Muscle layer of duodenum (tissue), 2 donors: ENCODE data around the gene LIPE.

Experiments
- H3K27ac ChIP-seq: one replicate; pipeline ENCODE4 v1.7.0; 2013; ENCODE audit warnings: mild to moderate bottlenecking, low read length
- H3K27me3 ChIP-seq: one replicate; pipeline ENCODE4 v1.7.0; 2013; ENCODE audit warnings: low read depth, mild to moderate bottlenecking, control low read depth, low read length
- H3K36me3 ChIP-seq, 2 donors: one replicate each; pipeline ENCODE4 v1.7.0; 2013; ENCODE audit warnings: low read length in 2 of 2, control low read depth in 1 of 2, mild to moderate bottlenecking in 1 of 2; ENCODE audit not compliant: insufficient read depth in 2 of 2, control insufficient read depth in 1 of 2
- H3K4me1 ChIP-seq, 2 donors: one replicate each; pipeline ENCODE4 v1.7.0; 2013; ENCODE audit warnings: low read length in 2 of 2, mild to moderate bottlenecking in 2 of 2, control low read depth in 1 of 2, moderate library complexity in 1 of 2; ENCODE audit not compliant: insufficient read depth in 2 of 2, control insufficient read depth in 1 of 2
- H3K4me3 ChIP-seq, 2 donors: one replicate each; pipeline ENCODE4 v1.7.0; 2013; ENCODE audit warnings: low read length in 2 of 2, low read depth in 1 of 2, mild to moderate bottlenecking in 1 of 2
- H3K9me3 ChIP-seq, 2 donors: one replicate each; pipeline ENCODE4 v1.7.0; 2013; ENCODE audit warnings: low read length in 2 of 2, control low read depth in 1 of 2, mild to moderate bottlenecking in 1 of 2; ENCODE audit not compliant: control insufficient read depth in 1 of 2
- donor health status: healthy.

The LIPE gene

DNA sequence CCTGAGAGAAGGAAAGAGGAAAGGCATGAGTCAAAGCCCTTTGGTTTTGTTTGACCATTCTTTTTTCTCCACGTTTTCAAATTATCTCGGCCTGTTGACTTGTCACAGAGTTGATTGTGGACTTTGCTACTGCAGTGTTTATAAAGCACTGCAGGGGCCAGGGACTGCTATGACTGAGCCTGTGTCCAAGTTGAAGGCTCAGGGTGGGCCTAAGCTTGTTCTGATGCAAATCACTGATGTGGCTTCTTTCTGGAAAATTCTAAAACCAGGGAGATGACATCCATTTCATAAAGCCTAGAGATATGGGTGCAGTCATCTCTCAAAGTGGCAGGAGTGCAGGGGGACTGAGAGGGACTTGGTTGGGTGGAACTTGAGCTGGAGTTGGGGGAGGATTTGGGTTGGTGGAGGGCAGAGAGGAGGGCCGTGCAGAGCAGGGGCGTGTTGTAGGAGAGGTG lies 16.8 kb upstream of the LIPE start:
- H3K27me3 ChIP-seq = no peaks in the 10 kb centered on the region
- no peak overlapping the region for H3K27ac ChIP-seq
- no peak overlapping the region for H3K4me3 ChIP-seq
- H3K4me1 ChIP-seq = no peaks in the 10 kb centered on the region
- no peaks in the 10 kb centered on the region for H3K36me3 ChIP-seq
- H3K9me3 ChIP-seq = no peaks in the 10 kb centered on the region

DNA sequence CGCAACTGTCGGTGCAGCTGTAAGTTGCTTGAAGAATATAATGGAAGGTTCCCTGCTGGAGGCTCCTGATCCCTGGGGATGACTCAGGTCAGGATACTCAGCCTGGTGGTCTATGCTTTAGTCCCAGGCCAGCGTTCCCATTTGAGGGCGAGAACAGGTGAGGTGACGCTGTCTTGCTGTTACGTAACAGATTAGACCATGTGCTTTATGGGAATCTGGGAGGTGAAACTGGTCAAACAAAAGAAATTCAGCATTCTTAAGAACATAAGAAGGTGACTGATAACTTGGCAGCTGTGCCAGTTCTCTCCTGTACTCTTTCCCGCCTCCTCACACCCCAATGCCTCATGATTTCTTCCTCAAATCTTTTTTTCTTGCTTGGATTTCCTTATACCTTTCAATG lies 15.6 kb upstream of the LIPE start, which contains the start of gene CXCL17:
Gene CXCL17 (minus strand): TSS at position 114 of the 400 bp plus-strand sequence. CDS start 114 bp downstream, outside the sequence.
- no peaks in the 10 kb centered on the region for H3K27me3 ChIP-seq
- H3K4me1 ChIP-seq = no peaks in the 10 kb centered on the region
- H3K9me3 ChIP-seq = no peaks in the 10 kb centered on the region
- no peak within 1 kb of the TSS for H3K27ac ChIP-seq
- H3K36me3 ChIP-seq = no peaks in the 10 kb centered on the region
- H3K4me3 ChIP-seq = no peak within 1 kb of the TSS

DNA sequence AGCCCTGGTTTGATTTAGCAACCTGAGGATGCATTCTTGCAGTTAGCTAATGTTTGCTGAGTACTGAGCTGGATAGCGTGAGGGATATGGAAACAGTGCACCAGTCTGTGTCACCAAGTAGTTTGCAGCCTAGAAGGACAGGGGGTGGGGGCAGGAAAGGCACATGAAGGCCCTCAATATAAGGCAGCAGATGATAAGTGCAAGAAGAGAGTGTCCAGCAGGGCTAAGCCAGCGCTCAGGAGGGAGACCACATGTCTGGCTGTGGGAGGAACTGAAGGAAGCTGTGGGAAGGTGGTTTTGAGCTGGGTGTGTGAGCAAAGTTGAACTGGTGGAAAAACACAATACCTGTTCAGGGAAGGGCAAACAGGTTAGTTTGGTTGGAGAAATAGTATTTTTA lies 13.9 kb upstream of the LIPE start:
- Histone ChIP-seq H3K27ac (no peak overlapping the region), H3K27me3 (no peaks in the 10 kb centered on the region), H3K36me3 (no peaks in the 10 kb centered on the region), H3K4me1 (no peaks in the 10 kb centered on the region), H3K4me3 (no peak overlapping the region), H3K9me3 (no peaks in the 10 kb centered on the region)

DNA sequence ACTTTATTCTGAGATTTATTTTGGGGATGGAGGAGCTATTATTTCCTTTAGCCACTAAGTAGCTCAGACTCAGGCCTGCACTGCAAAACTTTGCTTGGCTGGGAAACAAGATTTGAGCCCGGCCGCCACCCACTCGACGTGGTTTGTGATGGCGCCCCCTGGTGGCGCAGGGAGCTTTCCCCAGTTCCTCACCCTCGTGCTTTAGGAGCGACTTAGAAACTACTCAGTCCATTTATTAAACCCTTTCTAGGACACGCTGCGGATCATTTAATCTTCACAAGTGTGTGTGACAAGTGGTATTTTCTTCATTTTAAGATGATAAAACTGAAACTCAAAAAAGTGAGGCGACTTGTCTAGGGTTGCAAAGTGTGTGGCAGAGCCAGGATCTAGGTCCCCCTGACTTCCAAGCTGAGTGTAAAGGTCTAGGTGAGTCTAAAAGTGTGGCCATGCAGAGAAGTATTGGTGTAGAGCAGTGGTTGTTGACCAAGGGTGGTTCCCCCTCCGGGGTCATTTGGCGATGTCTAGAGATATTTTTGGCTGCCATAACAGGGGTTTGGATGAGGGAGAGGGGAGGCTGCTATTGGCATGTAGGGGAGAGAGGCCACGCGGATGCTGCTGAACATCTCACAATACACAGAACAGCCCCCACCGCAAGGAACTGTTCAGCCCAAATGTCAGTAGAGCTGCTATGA lies 13.3 kb upstream of the LIPE start:
- Histone ChIP-seq H3K4me1 (no peaks in the 10 kb centered on the region), H3K9me3 (no peaks in the 10 kb centered on the region), H3K27ac (no peak overlapping the region), H3K36me3 (no peaks in the 10 kb centered on the region), H3K27me3 (no peaks in the 10 kb centered on the region), H3K4me3 (no peak overlapping the region)

GRCh38 chr19:42436006-42436405 lies 8.8 kb upstream of the LIPE start:
- H3K4me3 ChIP-seq = no peak overlapping the region
- no peaks in the 10 kb centered on the region for H3K27me3 ChIP-seq
- H3K9me3 ChIP-seq = no peaks in the 10 kb centered on the region
- H3K36me3 ChIP-seq = no peaks in the 10 kb centered on the region
- H3K4me1 ChIP-seq = peaks cover 6 to 10% of the 10 kb centered on the region in 2 donors
- no peak overlapping the region for H3K27ac ChIP-seq

- Histone ChIP-seq H3K27me3 (no peaks in the 10 kb centered on the region), H3K27ac (no peak overlapping the region), H3K36me3 (no peaks in the 10 kb centered on the region), H3K9me3 (no peaks in the 10 kb centered on the region), H3K4me3 (no peak overlapping the region), H3K4me1 (peaks cover 6 to 10% of the 10 kb centered on the region in 2 donors)
Measured at GRCh38 chr19:42435316-42435715, 8.1 kb upstream of the LIPE start.

DNA sequence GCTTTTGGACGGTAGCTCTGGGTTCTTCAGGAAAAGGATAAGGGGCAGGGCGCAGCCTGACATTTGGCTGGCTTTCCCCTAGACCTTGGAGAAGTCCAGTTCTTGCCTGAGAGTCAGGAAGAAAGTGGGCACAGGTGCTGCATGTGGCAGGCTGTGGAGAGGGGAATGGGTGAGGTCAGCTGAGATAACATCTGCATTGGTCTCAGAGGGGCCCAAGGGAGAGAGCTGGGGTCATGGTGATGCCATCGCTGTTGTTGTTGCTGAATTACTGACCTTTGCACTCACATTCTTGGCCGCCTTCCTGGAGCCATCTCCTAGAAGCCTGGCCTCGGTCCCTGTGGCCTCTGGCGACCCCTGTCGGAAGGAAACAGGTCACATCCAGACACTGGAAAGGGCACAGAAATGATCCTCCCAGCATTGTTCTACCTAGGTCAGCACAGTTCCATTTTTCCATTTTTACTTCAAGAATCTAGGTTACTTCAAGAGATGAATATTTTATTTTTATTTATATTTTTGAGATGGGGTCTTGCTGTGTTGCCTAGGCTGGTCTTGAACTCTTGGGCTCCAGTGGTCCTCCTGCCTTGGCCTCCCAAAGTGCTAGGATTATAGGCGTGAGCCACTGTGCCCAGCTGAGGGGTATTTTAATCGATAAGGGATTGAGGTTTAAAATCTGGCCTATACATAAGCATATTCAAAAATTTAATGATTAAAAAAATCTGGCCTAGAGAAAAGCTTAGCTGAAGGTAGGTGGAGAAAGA lies 6.5 kb upstream of the LIPE start:
- Histone ChIP-seq H3K4me1 (peaks cover 6 to 10% of the 10 kb centered on the region in 2 donors), H3K27ac (peak overlapping the region; percentile 52), H3K4me3 (no peak overlapping the region)

GRCh38 chr19:42431486-42431885 lies 4.3 kb upstream of the LIPE start:
- H3K36me3 ChIP-seq = no peaks in the 10 kb centered on the region
- H3K9me3 ChIP-seq = no peaks in the 10 kb centered on the region
- no peak overlapping the region for H3K27ac ChIP-seq
- peaks cover 6 to 10% of the 10 kb centered on the region in 2 donors for H3K4me1 ChIP-seq
- H3K4me3 ChIP-seq = no peak overlapping the region
- no peaks in the 10 kb centered on the region for H3K27me3 ChIP-seq

More for the DNA sequence above, 6.5 kb upstream of the LIPE start:
- Histone ChIP-seq H3K9me3 (no peaks in the 10 kb centered on the region), H3K27me3 (no peaks in the 10 kb centered on the region), H3K36me3 (no peaks in the 10 kb centered on the region)

- Histone ChIP-seq H3K27ac (no peak overlapping the region), H3K9me3 (no peaks in the 10 kb centered on the region), H3K4me3 (no peak overlapping the region), H3K27me3 (no peaks in the 10 kb centered on the region), H3K36me3 (no peaks in the 10 kb centered on the region), H3K4me1 (peaks cover 6 to 15% of the 10 kb centered on the region in 2 donors)
Measured at GRCh38 chr19:42428676-42429075, 1.5 kb upstream of the LIPE start.

- peaks cover 0 to 20% of the 10 kb centered on the region in 2 donors for H3K4me1 ChIP-seq
- H3K36me3 ChIP-seq = no peaks in the 10 kb centered on the region
- H3K9me3 ChIP-seq = no peaks in the 10 kb centered on the region
- H3K27ac ChIP-seq = no peak overlapping the region
- no peak overlapping the region for H3K4me3 ChIP-seq
- no peaks in the 10 kb centered on the region for H3K27me3 ChIP-seq
Measured at GRCh38 chr19:42426643-42427042, 545 bp downstream of the LIPE start.

DNA sequence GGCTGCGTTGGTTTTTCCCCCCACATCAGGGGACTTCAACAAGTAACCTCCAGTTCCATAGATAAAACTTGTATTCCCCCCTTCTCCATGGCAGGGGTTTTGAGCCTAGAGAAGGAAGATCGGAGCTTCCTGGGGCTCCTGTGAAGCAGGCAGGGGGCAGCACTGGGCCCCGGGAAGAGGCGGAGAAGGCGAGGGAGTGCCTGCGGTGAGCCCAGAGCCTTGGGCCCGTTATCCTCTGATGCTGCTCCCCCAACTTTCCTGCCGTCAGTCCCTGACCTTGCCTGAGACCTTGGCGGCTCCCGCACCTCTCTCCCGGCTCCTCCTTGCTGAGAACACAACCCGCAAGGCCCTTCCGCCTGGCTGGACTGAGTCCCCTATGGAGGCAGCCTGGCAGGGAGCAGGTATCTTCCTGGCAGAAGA lies 2.5 kb downstream of the LIPE start:
- no peaks in the 10 kb centered on the region for H3K36me3 ChIP-seq
- peaks cover 0 to 26% of the 10 kb centered on the region in 2 donors for H3K4me1 ChIP-seq
- no peak overlapping the region for H3K4me3 ChIP-seq
- no peaks in the 10 kb centered on the region for H3K27me3 ChIP-seq
- no peak overlapping the region for H3K27ac ChIP-seq
- H3K9me3 ChIP-seq = no peaks in the 10 kb centered on the region
